ENCODE measurements around the gene VTCN1.

DNA sequence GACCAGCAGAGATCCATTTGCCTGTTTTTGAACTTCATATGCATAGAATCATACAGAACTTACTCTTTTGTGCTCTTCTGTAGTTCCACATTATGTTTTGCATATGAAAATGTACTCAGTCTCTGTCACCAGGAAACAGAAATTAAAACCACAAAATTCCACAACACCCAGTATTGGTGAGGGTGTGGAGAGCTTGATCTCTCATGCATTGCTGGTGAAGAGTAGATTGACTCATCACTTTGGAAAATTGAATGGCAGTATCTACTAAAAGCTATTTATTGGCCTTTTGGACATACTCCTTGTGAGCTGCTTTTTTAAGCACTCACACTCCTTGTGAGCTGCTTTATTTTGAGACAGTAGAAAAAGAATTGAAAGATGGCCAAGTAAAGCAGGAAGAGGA is 43.3 kb downstream of the VTCN1 start:
- TF ChIP-seq POLR2A (IDR thresholded peaks at IDR 0.05; ENCODE audit: low read depth, low read length) = no peak
- TF ChIP-seq POLR2AphosphoS5 (IDR thresholded peaks at IDR 0.05; ENCODE audit: low read depth, low read length) = no peak
- no peak for TF ChIP-seq TAF1 (IDR thresholded peaks at IDR 0.05; ENCODE audit: low read depth, low read length)
- no peak for TF ChIP-seq SPI1 (IDR thresholded peaks at IDR 0.05; ENCODE audit: low read depth, low read length)
